OCI-LY1 (cell line): ENCODE data around the gene ELFN2.

Experiments used
- CTCF ChIP-seq: fragments of 200-600 bp; sonication (generic), shearing (Covaris generic); IDR thresholded peaks from 2 replicates; pipeline ENCODE4 v1.5.1; 2017; ENCODE audit warnings: mild to moderate bottlenecking, antibody characterized with exemption, low read length, moderate library complexity, mixed read lengths
- EZH2 ChIP-seq: fragments of 200-600 bp; sonication (generic), shearing (Covaris generic); IDR thresholded peaks from 2 replicates; pipeline ENCODE4 v1.8.0; 2017; ENCODE audit warnings: borderline replicate concordance, mixed run types, mild to moderate bottlenecking, antibody characterized with exemption, low read length, moderate library complexity, mixed read lengths

- TF ChIP-seq CTCF (no peak), EZH2 (no peak)
Measured at GRCh38 chr22:37470087-37470445, 42.8 kb upstream of the ELFN2 start.
